22Rv1 (cell line): ENCODE results near the gene ZFP92.

Experiments used
- ZFX ChIP-seq: fragments of 450-650 bp; IDR thresholded peaks from 2 replicates; pipeline ENCODE4 v1.6.1; 2017; ENCODE audit warnings: antibody characterized with exemption, borderline replicate concordance
- TF ChIP-seq, protein P1 (sequence below): fragments of 450-650 bp; IDR thresholded peaks from 2 replicates; pipeline ENCODE4 v1.5.1; 2017; ENCODE audit warnings: mild to moderate bottlenecking

GRCh38 chrX:153379508-153379907 lies 31.8 kb upstream of the ZFP92 start:
- TF ChIP-seq ZFX, result no peak
- TF ChIP-seq, protein P1, sequence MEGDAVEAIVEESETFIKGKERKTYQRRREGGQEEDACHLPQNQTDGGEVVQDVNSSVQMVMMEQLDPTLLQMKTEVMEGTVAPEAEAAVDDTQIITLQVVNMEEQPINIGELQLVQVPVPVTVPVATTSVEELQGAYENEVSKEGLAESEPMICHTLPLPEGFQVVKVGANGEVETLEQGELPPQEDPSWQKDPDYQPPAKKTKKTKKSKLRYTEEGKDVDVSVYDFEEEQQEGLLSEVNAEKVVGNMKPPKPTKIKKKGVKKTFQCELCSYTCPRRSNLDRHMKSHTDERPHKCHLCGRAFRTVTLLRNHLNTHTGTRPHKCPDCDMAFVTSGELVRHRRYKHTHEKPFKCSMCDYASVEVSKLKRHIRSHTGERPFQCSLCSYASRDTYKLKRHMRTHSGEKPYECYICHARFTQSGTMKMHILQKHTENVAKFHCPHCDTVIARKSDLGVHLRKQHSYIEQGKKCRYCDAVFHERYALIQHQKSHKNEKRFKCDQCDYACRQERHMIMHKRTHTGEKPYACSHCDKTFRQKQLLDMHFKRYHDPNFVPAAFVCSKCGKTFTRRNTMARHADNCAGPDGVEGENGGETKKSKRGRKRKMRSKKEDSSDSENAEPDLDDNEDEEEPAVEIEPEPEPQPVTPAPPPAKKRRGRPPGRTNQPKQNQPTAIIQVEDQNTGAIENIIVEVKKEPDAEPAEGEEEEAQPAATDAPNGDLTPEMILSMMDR, result no peak
